HepG2 (cell line): ENCODE results near the gene CSF3R. TPM values are rescaled to one million over a fixed set of nuclear protein-coding genes. Genes with fewer than 3 reads are reported as not detected.

Experiments
- CCDC6 ChIP-seq: sonication (generic); formaldehyde crosslinking; IDR thresholded peaks from 2 replicates; pipeline ENCODE4 v1.8.1; 2022; ENCODE audit warnings: mild to moderate bottlenecking, missing genetic modification reagents, moderate library complexity
- FOXJ3 ChIP-seq: sonication (generic); formaldehyde crosslinking; IDR thresholded peaks from 2 replicates; pipeline ENCODE4 v1.4.0; 2020; ENCODE audit warnings: missing genetic modification reagents, mild to moderate bottlenecking, borderline replicate concordance
- HHEX ChIP-seq: IDR thresholded peaks from 2 replicates; pipeline ENCODE4 v1.6.1; 2016; ENCODE audit warnings: control low read depth
- KDM5B ChIP-seq: sonication (generic); formaldehyde crosslinking; IDR thresholded peaks from 2 replicates; pipeline ENCODE4 v1.4.0; 2020; ENCODE audit warnings: missing genetic modification reagents, mild to moderate bottlenecking, borderline replicate concordance
- PHF20 ChIP-seq: sonication (generic); formaldehyde crosslinking; IDR thresholded peaks from 2 replicates; pipeline ENCODE4 v1.5.0; 2020; ENCODE audit warnings: mild to moderate bottlenecking, missing genetic modification reagents
- RBM39 ChIP-seq: fragments of 200-400 bp; formaldehyde crosslinking; IDR thresholded peaks from one replicate; pipeline ENCODE4 v1.6.1; 2018; ENCODE audit warnings: antibody characterized with exemption, mild to moderate bottlenecking, low read depth, low read length; ENCODE audit not compliant: poor library complexity, severe bottlenecking
- TAF1 ChIP-seq: sonication (generic); formaldehyde crosslinking; IDR thresholded peaks from 2 replicates; pipeline ENCODE4 v1.4.0; 2020; ENCODE audit warnings: missing genetic modification reagents
- THAP11 ChIP-seq: IDR thresholded peaks from 2 replicates; pipeline ENCODE4 v1.6.1; 2016; ENCODE audit warnings: missing biosample characterization, missing genetic modification reagents
- TP53 ChIP-seq: sonication (generic); formaldehyde crosslinking; conservative IDR thresholded peaks from 2 replicates; pipeline ENCODE4 v1.4.0; 2020; ENCODE audit warnings: missing genetic modification reagents
- ZBTB21 ChIP-seq: sonication (generic); formaldehyde crosslinking; IDR thresholded peaks from 2 replicates; pipeline ENCODE4 v1.4.0; 2020; ENCODE audit warnings: missing genetic modification reagents
- ZBTB8A ChIP-seq: sonication (generic); formaldehyde crosslinking; IDR thresholded peaks from 2 replicates; pipeline ENCODE4 v1.4.0; 2020; ENCODE audit warnings: mild to moderate bottlenecking, low read depth, missing genetic modification reagents, borderline replicate concordance
- ZFY ChIP-seq: sonication (generic); formaldehyde crosslinking; IDR thresholded peaks from 2 replicates; pipeline ENCODE4 v1.4.0; 2020; ENCODE audit warnings: missing genetic modification reagents
- ZNF230 ChIP-seq: sonication (generic); formaldehyde crosslinking; IDR thresholded peaks from 2 replicates; pipeline ENCODE4 v1.4.0; 2020; ENCODE audit warnings: mild to moderate bottlenecking, missing genetic modification reagents
- ZNF292 ChIP-seq: sonication (generic); formaldehyde crosslinking; IDR thresholded peaks from 2 replicates; pipeline ENCODE4 v1.8.1; 2022; ENCODE audit warnings: mild to moderate bottlenecking, low read depth, missing genetic modification reagents, borderline replicate concordance
- ZNF317 ChIP-seq: sonication (generic); formaldehyde crosslinking; IDR thresholded peaks from 2 replicates; pipeline ENCODE4 v1.5.0; 2020; ENCODE audit warnings: mild to moderate bottlenecking, missing genetic modification reagents
- ZNF329 ChIP-seq: sonication (generic); formaldehyde crosslinking; IDR thresholded peaks from 2 replicates; pipeline ENCODE4 v1.9.0; 2021; ENCODE audit warnings: low read depth, mild to moderate bottlenecking, missing genetic modification reagents
- ZNF670 ChIP-seq: sonication (generic); formaldehyde crosslinking; IDR thresholded peaks from 2 replicates; pipeline ENCODE4 v1.8.0; 2022; ENCODE audit warnings: mild to moderate bottlenecking, missing genetic modification reagents, borderline replicate concordance
- ZNF672 ChIP-seq: sonication (generic); formaldehyde crosslinking; IDR thresholded peaks from 2 replicates; pipeline ENCODE4 v1.8.1; 2022; ENCODE audit warnings: missing genetic modification reagents
- ZSCAN22 ChIP-seq: sonication (generic); formaldehyde crosslinking; IDR thresholded peaks from 2 replicates; pipeline ENCODE4 v1.4.0; 2020; ENCODE audit warnings: mild to moderate bottlenecking, missing genetic modification reagents
- polyA plus RNA-seq, 8 experiments: library from polyadenylated mRNA; depleted of rRNA in 3 of 8; stranded (reverse) in 7 of 8; unstranded in 1 of 8; fragments of >200 nt; fragmentation: Illumina TruSeq in 4 of 8; extraction: Trizol in 4 of 8; gene quantifications; 2 replicates each; pipeline versions ENCODE4 v1.2.1 to v1.2.3, GENCODE V29; 2011 to 2016; ENCODE audit warnings: low read depth in 4 of 8, missing spikeins in 1 of 8, mixed read lengths in 1 of 8; ENCODE audit not compliant: insufficient read depth in 1 of 8
- total RNA-seq, 5 experiments: library from RNA; depleted of rRNA; stranded (reverse); fragments of >200 nt; fragmentation: Illumina TruSeq; extraction: Trizol; gene quantifications; 2 replicates each; pipeline ENCODE4 v1.2.3, GENCODE V29; 2016; ENCODE audit warnings: low read depth in 1 of 5
- TF ChIP-seq, protein P1 (sequence below): sonication (generic); formaldehyde crosslinking; IDR thresholded peaks from 2 replicates; pipeline ENCODE4 v1.4.0; 2020; ENCODE audit warnings: missing genetic modification reagents, mild to moderate bottlenecking, borderline replicate concordance
- TF ChIP-seq, protein P2 (sequence below): sonication (generic); formaldehyde crosslinking; IDR thresholded peaks from 2 replicates; pipeline ENCODE4 v1.4.0; 2020; ENCODE audit warnings: missing genetic modification reagents
- TF ChIP-seq, protein P3 (sequence below): sonication (generic); formaldehyde crosslinking; IDR thresholded peaks from 2 replicates; pipeline ENCODE4 v1.5.0; 2020; ENCODE audit warnings: missing genetic modification reagents

Gene CSF3R
- total and polyA plus RNA-seq, 2 of the 13 experiments (the other 11 are each of a cell fraction or from before 2014, with no cell fraction given), result 11.9 to 28.8 TPM

DNA sequence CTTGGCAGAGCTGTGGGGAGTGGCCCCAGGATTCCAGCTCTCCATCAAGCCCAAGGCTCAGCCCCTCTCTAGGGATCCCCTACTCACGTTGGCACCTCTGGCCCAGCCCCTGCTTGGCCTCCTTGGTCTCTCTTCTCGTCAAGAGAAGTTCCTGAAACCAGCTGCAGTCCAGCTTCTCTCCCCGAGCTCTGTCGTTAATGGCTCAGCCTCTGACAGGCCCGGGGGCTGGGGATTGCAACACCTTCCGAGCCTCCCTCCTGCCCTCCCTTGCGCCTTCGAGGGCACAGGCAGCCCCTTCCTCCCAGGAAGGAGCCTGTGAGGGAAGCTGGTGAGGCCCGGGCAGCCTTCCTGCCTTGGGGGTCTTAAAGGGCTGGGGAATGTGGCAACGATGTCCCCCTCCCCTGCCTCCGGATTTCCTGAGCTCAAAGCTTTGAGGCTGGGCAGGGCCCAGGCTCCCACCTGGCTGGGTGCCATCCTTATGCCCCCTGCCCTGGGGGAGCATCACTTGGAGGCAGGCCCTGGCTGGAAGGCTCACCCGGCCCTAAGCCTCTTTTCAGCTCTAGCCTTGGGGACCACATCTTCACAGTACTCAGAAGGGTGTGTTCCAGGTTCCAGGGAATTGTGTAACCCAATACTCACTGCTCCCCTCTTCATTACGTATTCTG, at the start of gene CSF3R (continued):
- TF ChIP-seq, protein P1, sequence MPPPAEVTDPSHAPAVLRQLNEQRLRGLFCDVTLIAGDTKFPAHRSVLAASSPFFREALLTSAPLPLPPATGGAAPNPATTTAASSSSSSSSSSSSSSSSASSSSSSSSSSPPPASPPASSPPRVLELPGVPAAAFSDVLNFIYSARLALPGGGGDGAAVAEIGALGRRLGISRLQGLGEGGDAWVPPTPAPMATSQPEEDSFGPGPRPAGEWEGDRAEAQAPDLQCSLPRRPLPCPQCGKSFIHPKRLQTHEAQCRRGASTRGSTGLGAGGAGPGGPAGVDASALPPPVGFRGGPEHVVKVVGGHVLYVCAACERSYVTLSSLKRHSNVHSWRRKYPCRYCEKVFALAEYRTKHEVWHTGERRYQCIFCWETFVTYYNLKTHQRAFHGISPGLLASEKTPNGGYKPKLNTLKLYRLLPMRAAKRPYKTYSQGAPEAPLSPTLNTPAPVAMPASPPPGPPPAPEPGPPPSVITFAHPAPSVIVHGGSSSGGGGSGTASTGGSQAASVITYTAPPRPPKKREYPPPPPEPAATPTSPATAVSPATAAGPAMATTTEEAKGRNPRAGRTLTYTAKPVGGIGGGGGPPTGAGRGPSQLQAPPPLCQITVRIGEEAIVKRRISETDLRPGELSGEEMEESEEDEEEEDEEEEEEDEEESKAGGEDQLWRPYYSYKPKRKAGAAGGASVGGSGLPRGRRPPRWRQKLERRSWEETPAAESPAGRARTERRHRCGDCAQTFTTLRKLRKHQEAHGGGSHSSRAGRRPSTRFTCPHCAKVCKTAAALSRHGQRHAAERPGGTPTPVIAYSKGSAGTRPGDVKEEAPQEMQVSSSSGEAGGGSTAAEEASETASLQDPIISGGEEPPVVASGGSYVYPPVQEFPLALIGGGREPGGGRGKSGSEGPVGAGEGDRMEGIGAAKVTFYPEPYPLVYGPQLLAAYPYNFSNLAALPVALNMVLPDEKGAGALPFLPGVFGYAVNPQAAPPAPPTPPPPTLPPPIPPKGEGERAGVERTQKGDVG (CRISPR knock-in tag), result no peak
- TF ChIP-seq ZSCAN22 (CRISPR knock-in tag) (no peak), HHEX (no peak), ZBTB8A (CRISPR knock-in tag) (no peak), ZFY (CRISPR knock-in tag) (peak; percentile 69), ZNF672 (CRISPR knock-in tag) (no peak), KDM5B (CRISPR knock-in tag) (no peak; the same call in 1 of the 2 replicates), CCDC6 (CRISPR knock-in tag) (no peak), ZNF670 (CRISPR knock-in tag) (0 out of 2 replicates have a peak, but pooled peaks have one; percentile 23), THAP11 (CRISPR knock-in tag) (no peak), ZNF329 (CRISPR knock-in tag) (no peak), TP53 (CRISPR knock-in tag) (no peak), ZNF317 (CRISPR knock-in tag) (0 out of 2 replicates have a peak, but pooled peaks have one; percentile 10), FOXJ3 (CRISPR knock-in tag) (no peak), RBM39 (peak; percentile 53), ZNF292 (no peak), ZBTB21 (CRISPR knock-in tag) (no peak), PHF20 (CRISPR knock-in tag) (no peak), TAF1 (peak; percentile 31; the same call in 1 of the 2 replicates), ZNF230 (CRISPR knock-in tag) (0 out of 2 replicates have a peak, but pooled peaks have one; percentile 18)
- TF ChIP-seq, protein P2, sequence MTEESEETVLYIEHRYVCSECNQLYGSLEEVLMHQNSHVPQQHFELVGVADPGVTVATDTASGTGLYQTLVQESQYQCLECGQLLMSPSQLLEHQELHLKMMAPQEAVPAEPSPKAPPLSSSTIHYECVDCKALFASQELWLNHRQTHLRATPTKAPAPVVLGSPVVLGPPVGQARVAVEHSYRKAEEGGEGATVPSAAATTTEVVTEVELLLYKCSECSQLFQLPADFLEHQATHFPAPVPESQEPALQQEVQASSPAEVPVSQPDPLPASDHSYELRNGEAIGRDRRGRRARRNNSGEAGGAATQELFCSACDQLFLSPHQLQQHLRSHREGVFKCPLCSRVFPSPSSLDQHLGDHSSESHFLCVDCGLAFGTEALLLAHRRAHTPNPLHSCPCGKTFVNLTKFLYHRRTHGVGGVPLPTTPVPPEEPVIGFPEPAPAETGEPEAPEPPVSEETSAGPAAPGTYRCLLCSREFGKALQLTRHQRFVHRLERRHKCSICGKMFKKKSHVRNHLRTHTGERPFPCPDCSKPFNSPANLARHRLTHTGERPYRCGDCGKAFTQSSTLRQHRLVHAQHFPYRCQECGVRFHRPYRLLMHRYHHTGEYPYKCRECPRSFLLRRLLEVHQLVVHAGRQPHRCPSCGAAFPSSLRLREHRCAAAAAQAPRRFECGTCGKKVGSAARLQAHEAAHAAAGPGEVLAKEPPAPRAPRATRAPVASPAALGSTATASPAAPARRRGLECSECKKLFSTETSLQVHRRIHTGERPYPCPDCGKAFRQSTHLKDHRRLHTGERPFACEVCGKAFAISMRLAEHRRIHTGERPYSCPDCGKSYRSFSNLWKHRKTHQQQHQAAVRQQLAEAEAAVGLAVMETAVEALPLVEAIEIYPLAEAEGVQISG (CRISPR knock-in tag), result peak; percentile 35; the same call in 1 of the 2 replicates
- TF ChIP-seq, protein P3, sequence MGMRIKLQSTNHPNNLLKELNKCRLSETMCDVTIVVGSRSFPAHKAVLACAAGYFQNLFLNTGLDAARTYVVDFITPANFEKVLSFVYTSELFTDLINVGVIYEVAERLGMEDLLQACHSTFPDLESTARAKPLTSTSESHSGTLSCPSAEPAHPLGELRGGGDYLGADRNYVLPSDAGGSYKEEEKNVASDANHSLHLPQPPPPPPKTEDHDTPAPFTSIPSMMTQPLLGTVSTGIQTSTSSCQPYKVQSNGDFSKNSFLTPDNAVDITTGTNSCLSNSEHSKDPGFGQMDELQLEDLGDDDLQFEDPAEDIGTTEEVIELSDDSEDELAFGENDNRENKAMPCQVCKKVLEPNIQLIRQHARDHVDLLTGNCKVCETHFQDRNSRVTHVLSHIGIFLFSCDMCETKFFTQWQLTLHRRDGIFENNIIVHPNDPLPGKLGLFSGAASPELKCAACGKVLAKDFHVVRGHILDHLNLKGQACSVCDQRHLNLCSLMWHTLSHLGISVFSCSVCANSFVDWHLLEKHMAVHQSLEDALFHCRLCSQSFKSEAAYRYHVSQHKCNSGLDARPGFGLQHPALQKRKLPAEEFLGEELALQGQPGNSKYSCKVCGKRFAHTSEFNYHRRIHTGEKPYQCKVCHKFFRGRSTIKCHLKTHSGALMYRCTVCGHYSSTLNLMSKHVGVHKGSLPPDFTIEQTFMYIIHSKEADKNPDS, result no peak
